ENCODE data around the gene CNPY1. TPM values are rescaled to one million over a fixed set of nuclear protein-coding genes. Genes with fewer than 3 reads are reported as not detected.

CNPY1 gene
- total RNA-seq, 2 donors from 2014 or later = 0.33 TPM; not detected in 1

DNA sequence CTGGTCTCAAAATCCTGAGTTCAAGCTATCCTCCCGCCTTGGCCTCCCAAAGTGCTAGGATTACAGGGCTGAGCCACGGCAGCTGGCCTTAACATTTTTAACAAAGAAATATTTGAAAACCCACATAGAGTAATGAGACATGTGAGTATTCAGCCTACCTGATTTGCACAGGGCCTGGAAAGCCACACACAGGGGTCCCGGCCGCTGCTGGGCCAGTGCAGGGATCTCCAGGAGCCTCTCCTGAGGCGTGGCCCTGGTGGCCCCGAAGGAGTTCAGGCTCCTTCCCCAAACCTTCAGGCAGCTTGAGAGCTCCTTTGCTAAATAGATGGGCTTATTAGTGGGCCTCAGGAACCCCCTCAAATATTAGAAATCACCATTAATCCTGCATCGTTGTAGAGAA lies 18.7 kb downstream of the CNPY1 start:
- no peak overlapping the region for H3K4me3 ChIP-seq (ENCODE audit: low read length)
- no peak overlapping the region for H3K9ac ChIP-seq (ENCODE audit: extremely low read depth, low read length, poor library complexity, severe bottlenecking)
- H3K27ac ChIP-seq (ENCODE audit: low read depth, low read length) = no peak overlapping the region
- H3K4me1 Mint-ChIP-seq = peaks cover 5% of the 10 kb centered on the region
- no peak overlapping the region for H3K27ac Mint-ChIP-seq
- peaks cover 11% of the 10 kb centered on the region for H3K9me3 Mint-ChIP-seq
- H3K36me3 Mint-ChIP-seq (ENCODE audit: low read depth) = no peaks in the 10 kb centered on the region
- no peak for DNase-seq
- TF ChIP-seq, protein P1, sequence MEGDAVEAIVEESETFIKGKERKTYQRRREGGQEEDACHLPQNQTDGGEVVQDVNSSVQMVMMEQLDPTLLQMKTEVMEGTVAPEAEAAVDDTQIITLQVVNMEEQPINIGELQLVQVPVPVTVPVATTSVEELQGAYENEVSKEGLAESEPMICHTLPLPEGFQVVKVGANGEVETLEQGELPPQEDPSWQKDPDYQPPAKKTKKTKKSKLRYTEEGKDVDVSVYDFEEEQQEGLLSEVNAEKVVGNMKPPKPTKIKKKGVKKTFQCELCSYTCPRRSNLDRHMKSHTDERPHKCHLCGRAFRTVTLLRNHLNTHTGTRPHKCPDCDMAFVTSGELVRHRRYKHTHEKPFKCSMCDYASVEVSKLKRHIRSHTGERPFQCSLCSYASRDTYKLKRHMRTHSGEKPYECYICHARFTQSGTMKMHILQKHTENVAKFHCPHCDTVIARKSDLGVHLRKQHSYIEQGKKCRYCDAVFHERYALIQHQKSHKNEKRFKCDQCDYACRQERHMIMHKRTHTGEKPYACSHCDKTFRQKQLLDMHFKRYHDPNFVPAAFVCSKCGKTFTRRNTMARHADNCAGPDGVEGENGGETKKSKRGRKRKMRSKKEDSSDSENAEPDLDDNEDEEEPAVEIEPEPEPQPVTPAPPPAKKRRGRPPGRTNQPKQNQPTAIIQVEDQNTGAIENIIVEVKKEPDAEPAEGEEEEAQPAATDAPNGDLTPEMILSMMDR (conservative IDR thresholded peaks at IDR 0.05) = no peak
- H3K4me3 Mint-ChIP-seq = no peak overlapping the region
- WGBS, 2 experiments (ENCODE audit: insufficient coverage in 1 of 2, insufficient read length in 1 of 2) = 94% methylated on average over 3 to 7 of the region's 7 CpGs
- peaks cover 97% of the 10 kb centered on the region for H3K27me3 Mint-ChIP-seq (ENCODE audit: insufficient read depth)
- no peaks in the 10 kb centered on the region for H3K9me3 ChIP-seq (ENCODE audit: control insufficient read depth, low read length)
- no peaks in the 10 kb centered on the region for H3K36me3 ChIP-seq (ENCODE audit: control insufficient read depth, insufficient read depth, low read length)
- H3K4me1 ChIP-seq (ENCODE audit: control insufficient read depth, insufficient read depth, low read length) = no peaks in the 10 kb centered on the region
- peaks cover 91% of the 10 kb centered on the region for H3K27me3 ChIP-seq (ENCODE audit: control insufficient read depth, insufficient read depth, low read length, poor library complexity, severe bottlenecking)

DNA sequence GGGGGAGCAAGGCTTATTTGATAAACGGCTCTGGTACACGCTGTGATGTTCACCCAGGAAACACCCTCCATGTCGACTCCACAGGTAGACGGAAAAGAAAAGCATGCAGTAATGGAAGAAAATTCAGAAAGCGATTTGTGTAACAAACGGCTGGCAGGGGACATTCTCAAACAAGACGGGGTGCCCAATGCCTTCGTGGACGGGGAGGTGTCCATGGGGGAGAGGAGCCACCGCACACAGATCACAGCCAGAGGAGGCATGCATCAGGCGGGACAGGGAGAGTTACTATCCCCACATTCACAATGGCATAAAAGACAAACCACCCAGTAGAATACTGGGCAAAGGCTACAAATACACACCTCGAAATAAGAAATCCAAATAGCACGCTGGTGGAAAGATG lies 20.1 kb downstream of the CNPY1 start:
- Mint-ChIP-seq H3K4me1 (no peaks in the 10 kb centered on the region), H3K9me3 (peaks cover 11% of the 10 kb centered on the region), H3K4me3 (no peak overlapping the region), H3K27ac (no peak overlapping the region), H3K36me3 (ENCODE audit: low read depth) (no peaks in the 10 kb centered on the region), H3K27me3 (ENCODE audit: insufficient read depth) (peaks cover 95% of the 10 kb centered on the region)
- 77 to 79% methylated on average over 8 to 13 of the region's 13 CpGs for WGBS, 2 experiments (ENCODE audit: insufficient coverage in 1 of 2, insufficient read length in 1 of 2)
- Histone ChIP-seq H3K27me3 (ENCODE audit: control insufficient read depth, insufficient read depth, low read length, poor library complexity, severe bottlenecking) (peaks cover 91% of the 10 kb centered on the region), H3K27ac (ENCODE audit: low read depth, low read length) (no peak overlapping the region), H3K4me1 (ENCODE audit: control insufficient read depth, insufficient read depth, low read length) (no peaks in the 10 kb centered on the region), H3K4me3 (ENCODE audit: low read length) (no peak overlapping the region), H3K9ac (ENCODE audit: extremely low read depth, low read length, poor library complexity, severe bottlenecking) (no peak overlapping the region), H3K9me3 (ENCODE audit: control insufficient read depth, low read length) (no peaks in the 10 kb centered on the region), H3K36me3 (ENCODE audit: control insufficient read depth, insufficient read depth, low read length) (no peaks in the 10 kb centered on the region)
- TF ChIP-seq, protein P1 (conservative IDR thresholded peaks at IDR 0.05) = no peak
- DNase-seq = peak; percentile 13

DNA sequence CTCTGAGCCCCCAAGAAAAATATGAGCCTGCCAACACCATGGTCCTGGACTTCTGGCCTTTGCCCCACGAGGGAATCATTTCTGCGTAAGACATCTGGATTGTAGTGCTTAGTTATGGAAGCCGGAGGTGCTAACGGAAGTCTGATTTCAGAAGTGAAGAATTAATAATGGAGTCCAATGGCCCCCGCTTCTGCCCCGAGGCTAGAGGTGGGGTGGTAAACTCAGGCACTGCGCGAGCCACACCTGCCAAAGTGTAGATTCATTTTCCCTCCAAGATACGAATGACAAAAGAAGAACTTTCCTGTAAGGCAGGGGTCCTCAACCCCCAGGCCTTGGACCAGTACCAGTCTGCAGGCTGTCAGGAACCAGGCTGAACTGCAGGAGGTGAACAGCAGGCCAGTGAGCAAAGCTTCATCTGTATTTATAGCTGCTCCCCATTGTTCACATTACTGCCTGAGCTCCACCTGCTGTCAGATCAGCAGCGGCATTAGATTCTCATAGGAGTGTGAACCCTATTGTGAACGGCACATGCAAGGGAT lies 22.3 kb downstream of the CNPY1 start:
- no peak overlapping the region for H3K9ac ChIP-seq (ENCODE audit: extremely low read depth, low read length, poor library complexity, severe bottlenecking)
- no peaks in the 10 kb centered on the region for H3K9me3 ChIP-seq (ENCODE audit: control insufficient read depth, low read length)
- peaks cover 92% of the 10 kb centered on the region for H3K27me3 Mint-ChIP-seq (ENCODE audit: insufficient read depth)
- TF ChIP-seq, protein P1 (conservative IDR thresholded peaks at IDR 0.05) = no peak
- H3K4me3 Mint-ChIP-seq = no peak overlapping the region
- peaks cover 88% of the 10 kb centered on the region for H3K27me3 ChIP-seq (ENCODE audit: control insufficient read depth, insufficient read depth, low read length, poor library complexity, severe bottlenecking)
- WGBS, 2 experiments (ENCODE audit: insufficient coverage in 1 of 2, insufficient read length in 1 of 2) = 81 to 87% methylated on average over 7 to 11 of the region's 11 CpGs
- no peak overlapping the region for H3K27ac Mint-ChIP-seq
- no peaks in the 10 kb centered on the region for H3K36me3 Mint-ChIP-seq (ENCODE audit: low read depth)
- no peaks in the 10 kb centered on the region for H3K36me3 ChIP-seq (ENCODE audit: control insufficient read depth, insufficient read depth, low read length)
- no peak overlapping the region for H3K4me3 ChIP-seq (ENCODE audit: low read length)
- peaks cover 5% of the 10 kb centered on the region for H3K9me3 Mint-ChIP-seq
- DNase-seq = peak; percentile 29
- H3K27ac ChIP-seq (ENCODE audit: low read depth, low read length) = no peak overlapping the region
- H3K4me1 ChIP-seq (ENCODE audit: control insufficient read depth, insufficient read depth, low read length) = no peaks in the 10 kb centered on the region
- peaks cover 6% of the 10 kb centered on the region for H3K4me1 Mint-ChIP-seq
